ENCODE results near the gene PUSL1.

DNA sequence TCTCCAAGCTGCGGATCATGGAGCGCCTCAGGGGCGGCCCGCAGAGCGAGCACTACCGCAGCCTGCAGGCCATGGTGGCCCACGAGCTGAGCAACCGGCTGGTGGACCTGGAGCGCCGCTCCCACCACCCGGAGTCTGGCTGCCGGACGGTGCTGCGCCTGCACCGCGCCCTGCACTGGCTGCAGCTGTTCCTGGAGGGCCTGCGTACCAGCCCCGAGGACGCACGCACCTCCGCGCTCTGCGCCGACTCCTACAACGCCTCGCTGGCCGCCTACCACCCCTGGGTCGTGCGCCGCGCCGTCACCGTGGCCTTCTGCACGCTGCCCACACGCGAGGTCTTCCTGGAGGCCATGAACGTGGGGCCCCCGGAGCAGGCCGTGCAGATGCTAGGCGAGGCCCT is 18.9 kb downstream of the PUSL1 start:
- TF ChIP-seq, protein P1, sequence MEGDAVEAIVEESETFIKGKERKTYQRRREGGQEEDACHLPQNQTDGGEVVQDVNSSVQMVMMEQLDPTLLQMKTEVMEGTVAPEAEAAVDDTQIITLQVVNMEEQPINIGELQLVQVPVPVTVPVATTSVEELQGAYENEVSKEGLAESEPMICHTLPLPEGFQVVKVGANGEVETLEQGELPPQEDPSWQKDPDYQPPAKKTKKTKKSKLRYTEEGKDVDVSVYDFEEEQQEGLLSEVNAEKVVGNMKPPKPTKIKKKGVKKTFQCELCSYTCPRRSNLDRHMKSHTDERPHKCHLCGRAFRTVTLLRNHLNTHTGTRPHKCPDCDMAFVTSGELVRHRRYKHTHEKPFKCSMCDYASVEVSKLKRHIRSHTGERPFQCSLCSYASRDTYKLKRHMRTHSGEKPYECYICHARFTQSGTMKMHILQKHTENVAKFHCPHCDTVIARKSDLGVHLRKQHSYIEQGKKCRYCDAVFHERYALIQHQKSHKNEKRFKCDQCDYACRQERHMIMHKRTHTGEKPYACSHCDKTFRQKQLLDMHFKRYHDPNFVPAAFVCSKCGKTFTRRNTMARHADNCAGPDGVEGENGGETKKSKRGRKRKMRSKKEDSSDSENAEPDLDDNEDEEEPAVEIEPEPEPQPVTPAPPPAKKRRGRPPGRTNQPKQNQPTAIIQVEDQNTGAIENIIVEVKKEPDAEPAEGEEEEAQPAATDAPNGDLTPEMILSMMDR (conservative IDR thresholded peaks at IDR 0.05): no peak
- no peak for TF ChIP-seq EZH2 (IDR thresholded peaks at IDR 0.05; ENCODE audit: low read depth)
